ENCODE measurements around the gene TFF1. TPM values are rescaled to one million over a fixed set of nuclear protein-coding genes. Genes with fewer than 3 reads are reported as not detected.

TFF1 gene
- total RNA-seq, 2 donors from 2014 or later = not detected

DNA sequence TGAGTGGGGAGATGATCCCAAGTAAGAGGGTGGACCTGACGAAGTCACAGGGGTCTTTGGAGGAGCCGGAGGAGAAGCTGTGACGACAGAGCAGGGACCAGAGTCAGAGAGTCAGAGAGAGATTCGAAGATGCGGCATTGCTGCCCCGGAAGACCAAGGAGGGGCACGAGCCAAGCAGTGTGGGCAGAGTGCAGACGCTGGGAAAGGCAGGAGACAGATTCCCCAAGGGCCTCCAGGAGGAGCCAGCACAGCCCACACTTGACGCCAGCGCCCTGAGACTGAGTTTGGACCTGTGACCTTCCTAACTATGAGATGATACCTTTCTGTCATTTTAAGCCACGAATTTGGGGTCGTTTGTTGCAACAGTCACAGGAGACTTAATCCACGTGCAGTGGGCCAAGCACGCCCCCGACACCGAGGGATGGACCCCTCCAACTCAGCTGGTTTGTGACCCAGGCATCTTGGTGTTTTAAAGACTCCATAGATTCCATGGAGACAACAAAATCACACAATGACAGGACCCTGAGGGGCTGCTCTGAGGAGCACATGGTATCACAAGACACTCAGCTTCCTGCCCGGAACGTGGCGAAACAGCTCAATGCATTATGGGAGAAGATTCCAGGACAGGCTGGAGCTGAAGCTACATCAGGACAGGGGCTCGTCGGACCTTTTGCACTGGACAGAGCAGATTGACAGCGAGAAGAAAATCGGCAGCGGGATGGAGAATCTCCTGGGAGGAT lies 11.0 kb upstream of the TFF1 start:
- DNase-seq (ENCODE audit: low spot score in 2 of 2) = no peak
- Mint-ChIP-seq H3K36me3 (peaks cover 11 to 22% of the 10 kb centered on the region in 2 donors), H3K27ac (peak overlapping the region in 1 of 2 donors; percentile 71), H3K9me3 (peaks cover 4 to 5% of the 10 kb centered on the region in 2 donors)
- no peak for ATAC-seq

DNA sequence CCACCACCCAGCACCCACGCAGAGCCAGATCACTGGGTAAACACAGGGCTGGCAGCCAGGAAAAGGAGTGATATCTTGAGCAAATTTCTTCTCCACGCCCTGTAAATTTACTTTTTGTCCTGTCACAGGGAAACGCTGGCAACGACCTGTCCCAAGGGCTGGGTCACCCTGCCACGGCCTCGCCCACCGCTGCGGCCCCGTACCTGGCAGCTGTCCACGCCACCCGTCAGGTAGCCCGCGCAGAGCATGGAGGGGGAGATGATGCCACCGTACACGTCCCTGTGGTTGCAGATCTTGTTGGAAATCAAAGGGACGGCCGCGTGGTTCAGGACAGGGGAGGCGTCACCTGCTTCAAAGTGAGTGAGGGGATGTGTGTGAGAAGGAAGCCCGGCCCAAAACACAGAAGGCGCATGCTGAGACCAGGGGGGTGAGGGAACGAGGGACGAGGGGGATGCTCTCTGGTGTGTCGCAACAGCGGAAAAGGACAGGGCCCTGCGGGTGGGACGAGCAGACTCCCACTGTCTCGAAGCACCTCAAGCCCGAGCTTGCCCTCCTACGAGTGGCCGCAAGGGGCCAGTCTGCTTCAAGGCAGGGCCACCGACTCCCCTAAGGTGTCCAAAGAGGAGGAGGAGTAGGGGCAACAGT lies 10.1 kb upstream of the TFF1 start:
- H3K27ac Mint-ChIP-seq = peak overlapping the region in 1 of 2 donors; percentile 71
- DNase-seq (ENCODE audit: low spot score in 2 of 2) (no peak), ATAC-seq (no peak)
- peaks cover 0 to under 1% of the 10 kb centered on the region in 2 donors for H3K9me3 Mint-ChIP-seq
- peaks cover 3 to 21% of the 10 kb centered on the region in 2 donors for H3K36me3 Mint-ChIP-seq

DNA sequence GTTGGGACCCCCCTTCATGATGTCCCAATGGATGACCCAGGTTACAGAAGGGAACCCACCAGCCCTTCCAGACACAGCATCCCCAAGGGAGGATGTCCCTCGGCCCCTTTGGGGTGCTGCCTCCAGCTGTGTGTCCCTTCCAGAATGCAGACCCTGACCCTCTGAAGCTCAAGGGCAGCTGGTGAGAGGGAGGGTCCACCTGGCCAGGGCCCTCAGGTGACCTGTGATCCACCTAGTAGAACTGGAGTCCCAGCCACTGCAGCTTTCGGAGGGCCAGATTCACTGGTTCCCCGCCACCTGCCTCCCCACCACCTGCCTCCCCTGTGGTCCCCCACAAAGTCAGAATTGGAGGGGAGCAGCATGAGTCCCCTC lies 9.6 kb upstream of the TFF1 start:
- no peak for DNase-seq (ENCODE audit: low spot score in 2 of 2)
- peaks cover 0 to 17% of the 10 kb centered on the region in 2 donors for H3K36me3 Mint-ChIP-seq
- peak overlapping the region in 1 of 2 donors; percentile 71 for H3K27ac Mint-ChIP-seq
- no peaks in the 10 kb centered on the region for H3K9me3 Mint-ChIP-seq
- no peak for ATAC-seq

DNA sequence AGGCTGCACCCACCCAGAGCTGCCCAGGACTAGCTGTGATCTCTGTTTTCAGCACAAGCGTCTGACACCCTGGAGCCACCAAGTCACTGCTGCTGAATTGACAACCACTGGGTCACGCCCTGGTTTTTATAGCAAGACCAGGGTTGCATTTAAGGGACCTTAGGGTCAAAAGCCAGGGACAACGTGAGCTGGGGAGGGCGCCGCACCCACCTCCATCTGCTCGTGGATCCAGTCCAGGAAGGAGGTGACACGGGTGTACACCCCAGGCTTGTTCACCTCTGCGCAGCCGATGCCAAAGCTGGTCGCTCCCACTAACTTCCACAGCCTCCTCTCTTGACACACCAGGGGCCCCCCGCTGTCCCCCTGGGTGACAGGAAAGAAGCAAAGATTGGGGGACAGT lies 9.2 kb upstream of the TFF1 start:
- no peaks in the 10 kb centered on the region for H3K9me3 Mint-ChIP-seq
- H3K36me3 Mint-ChIP-seq = peaks cover 0 to 17% of the 10 kb centered on the region in 2 donors
- no peak for ATAC-seq
- DNase-seq (ENCODE audit: low spot score in 2 of 2) = no peak
- peak overlapping the region; percentile 36 to 79 for H3K27ac Mint-ChIP-seq

DNA sequence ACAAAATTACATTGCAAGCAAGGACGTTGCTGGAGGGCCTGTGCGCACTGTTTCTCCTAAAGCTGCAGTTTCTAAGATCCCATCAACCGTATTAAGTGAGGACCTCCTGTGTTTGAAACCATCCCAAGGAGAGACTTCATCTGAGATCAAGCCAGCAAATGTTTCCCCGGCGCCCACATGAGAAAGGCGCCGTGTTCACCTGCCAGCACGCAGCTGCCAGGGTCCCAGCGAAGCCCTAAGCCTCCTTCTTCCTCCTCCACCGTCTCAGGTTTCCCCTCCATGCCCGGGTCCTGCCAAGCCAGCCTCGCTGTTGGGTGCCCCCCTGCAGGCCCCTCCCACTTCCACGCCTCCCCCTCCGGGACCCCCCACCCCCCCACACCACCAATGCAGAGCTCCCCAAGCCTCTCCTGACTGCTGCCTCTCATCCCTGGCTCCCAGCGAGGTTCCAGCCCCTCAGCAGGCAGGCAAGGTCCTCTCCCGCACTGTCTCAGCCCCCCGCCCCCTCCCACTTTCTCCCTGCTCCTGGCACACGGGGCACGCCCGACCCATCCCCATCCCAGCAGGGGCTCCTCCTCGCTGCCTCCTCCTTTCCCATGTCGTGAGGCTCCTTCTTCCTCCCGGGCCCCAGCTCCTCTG lies 8.6 kb upstream of the TFF1 start:
- Mint-ChIP-seq H3K9me3 (no peaks in the 10 kb centered on the region), H3K27ac (peak overlapping the region; percentile 36 to 79), H3K36me3 (peaks cover 0 to 17% of the 10 kb centered on the region in 2 donors)
- ATAC-seq = peak in 1 of 2 donors; percentile 23
- no peak for DNase-seq (ENCODE audit: low spot score in 2 of 2)

DNA sequence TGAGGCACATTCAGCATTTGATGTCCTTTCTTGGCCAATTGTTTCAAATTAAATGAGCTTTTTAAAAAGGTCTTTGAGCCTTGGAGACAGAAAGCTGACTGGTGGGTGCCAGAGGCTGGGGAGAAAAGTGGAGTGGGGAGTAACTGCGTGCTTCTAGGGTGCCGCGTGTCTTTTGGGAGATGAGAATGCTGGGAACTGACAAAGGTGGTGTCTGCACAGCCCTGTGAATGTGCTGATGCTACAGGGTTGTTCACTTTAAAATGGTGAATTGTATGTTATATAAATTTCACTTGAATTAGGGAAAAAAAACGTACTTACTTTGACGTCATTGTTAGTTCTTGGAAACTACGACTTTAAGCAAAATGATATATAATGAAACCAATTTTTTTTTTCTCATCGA lies 8.1 kb upstream of the TFF1 start:
- DNase-seq (ENCODE audit: low spot score in 2 of 2) (no peak), ATAC-seq (peak in 1 of 2 donors; percentile 24)
- peak overlapping the region in 1 of 2 donors; percentile 79 for H3K27ac Mint-ChIP-seq
- H3K36me3 Mint-ChIP-seq = peaks cover 0 to 17% of the 10 kb centered on the region in 2 donors
- no peaks in the 10 kb centered on the region for H3K9me3 Mint-ChIP-seq

DNA sequence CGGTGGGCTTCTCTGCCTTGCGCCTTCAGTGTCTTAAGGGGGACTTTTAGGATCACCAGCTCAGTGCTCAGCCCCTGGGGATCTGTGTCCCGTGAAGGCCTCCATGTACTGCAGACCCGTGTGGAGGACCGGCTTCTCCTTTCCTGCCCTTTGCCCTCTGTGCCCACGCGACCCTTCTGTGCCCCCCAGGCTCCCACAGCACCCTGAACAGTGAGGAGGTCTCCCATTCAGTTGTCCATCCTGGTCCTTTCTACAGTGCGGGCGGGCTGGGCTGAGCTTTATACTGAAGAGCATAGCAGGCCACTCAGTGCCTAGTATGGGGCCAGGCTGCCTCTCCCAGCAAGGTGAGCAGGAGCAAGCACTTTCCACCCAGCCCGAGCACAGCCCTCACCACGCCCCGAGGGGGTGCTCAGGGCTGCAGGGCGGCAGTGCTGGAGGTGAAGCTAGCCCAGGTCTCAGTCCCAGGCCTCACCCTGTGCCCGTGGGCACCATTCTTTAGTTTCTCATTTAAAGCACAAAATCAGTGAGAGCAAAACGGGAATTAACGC lies 7.6 kb upstream of the TFF1 start:
- Mint-ChIP-seq H3K27ac (peak overlapping the region in 1 of 2 donors; percentile 79), H3K9me3 (no peaks in the 10 kb centered on the region), H3K36me3 (peaks cover 0 to 17% of the 10 kb centered on the region in 2 donors)
- DNase-seq (ENCODE audit: low spot score in 2 of 2) = no peak
- no peak for ATAC-seq

DNA sequence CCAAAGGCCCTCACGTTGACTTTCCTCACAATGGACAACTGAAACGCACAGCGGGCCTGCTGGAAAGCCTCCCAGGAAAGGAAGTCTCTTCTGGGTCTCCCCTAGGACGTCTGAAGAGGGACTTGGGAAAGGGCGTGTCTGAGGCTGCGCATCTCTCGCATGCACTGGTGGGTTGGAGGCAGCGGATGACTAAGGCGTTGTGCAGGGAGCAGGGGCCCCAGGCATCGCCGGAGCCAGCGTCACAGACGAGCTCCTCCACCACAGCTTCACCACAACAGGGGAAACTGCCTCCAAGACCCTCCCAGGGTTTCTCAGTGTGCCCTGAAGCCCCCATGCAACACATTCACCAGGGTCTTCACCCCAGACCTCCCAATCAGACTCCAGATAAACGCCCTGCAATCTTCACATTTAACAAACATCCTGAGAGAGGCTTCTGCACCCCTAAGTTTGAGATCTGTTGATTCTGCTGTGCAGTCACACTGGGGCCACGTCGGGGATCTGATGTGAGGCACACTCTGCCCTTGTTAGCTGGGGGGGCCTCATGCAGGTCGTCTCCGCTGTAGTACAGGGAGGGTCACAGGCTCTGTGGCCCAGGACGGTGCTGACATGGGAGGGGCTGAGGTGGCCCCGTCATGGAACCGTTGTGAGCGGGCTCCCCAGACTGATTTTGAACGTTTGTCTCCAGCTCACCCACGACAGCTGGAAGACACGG lies 7.0 kb upstream of the TFF1 start:
- H3K27ac Mint-ChIP-seq = peak overlapping the region; percentile 40 to 79
- no peak for DNase-seq (ENCODE audit: low spot score in 2 of 2)
- peaks cover 0 to 17% of the 10 kb centered on the region in 2 donors for H3K36me3 Mint-ChIP-seq
- ATAC-seq = peak; percentile 47 to 65
- H3K9me3 Mint-ChIP-seq = no peaks in the 10 kb centered on the region

DNA sequence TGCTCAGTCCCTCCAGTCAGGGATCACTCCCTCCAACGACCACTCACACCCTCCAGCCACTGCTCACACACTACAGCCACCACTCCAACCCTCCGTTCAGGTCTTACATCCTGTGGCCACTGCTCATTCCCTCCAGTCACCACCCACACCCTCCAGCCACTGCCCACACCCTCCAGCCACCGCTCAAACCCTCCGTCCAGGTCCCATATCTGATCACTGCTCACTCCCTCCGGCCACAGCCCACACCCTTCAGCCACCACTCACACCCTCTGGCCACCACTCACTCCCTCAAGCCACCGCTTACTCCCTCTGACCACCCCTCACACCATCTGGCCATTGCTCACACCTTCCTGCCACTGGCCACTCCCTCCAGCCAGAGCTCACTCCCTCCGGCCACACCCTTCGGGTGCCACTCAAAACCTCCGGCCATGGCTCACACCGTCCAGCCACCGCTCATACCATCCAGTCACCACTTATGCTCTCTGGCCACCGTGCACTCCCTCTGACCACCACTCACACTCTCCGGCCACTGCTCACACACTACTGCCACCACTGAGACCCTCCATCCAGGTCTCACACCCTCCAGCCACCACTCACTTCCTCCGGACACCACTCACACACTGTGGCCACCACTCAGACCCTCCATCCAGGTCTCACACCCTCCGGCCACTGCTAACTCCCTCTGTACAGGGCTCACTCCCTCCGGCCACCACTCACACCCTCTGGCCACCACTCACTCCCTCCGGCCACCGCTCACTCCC lies 4.7 kb upstream of the TFF1 start:
- peak overlapping the region; percentile 79 to 87 for H3K27ac Mint-ChIP-seq
- DNase-seq (ENCODE audit: low spot score in 2 of 2) (no peak), ATAC-seq (no peak)
- H3K9me3 Mint-ChIP-seq = no peaks in the 10 kb centered on the region
- H3K36me3 Mint-ChIP-seq = peaks cover 0 to 8% of the 10 kb centered on the region in 2 donors

DNA sequence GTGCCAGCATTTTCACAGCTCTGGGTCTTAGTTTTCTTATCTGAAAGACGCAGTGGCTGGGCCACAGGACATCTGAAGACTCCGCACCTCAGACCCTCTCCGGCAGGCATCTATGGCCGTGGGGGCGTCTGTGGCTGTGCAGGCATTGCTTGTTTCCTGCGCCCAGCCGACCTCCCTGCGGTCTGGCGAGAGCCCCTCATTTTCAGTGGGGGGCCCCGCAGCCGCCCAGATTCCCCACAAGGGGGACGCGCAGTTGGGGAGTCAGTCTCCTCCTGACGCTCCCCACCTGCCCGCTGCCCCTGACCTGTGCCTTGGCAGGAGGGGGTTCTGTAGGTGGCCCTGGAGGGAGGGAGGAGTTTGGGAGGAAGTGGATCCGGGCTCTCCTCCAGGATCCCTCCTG lies 3.5 kb upstream of the TFF1 start:
- DNase-seq (ENCODE audit: low spot score in 2 of 2) = no peak
- peak overlapping the region in 1 of 2 donors; percentile 79 for H3K27ac Mint-ChIP-seq

DNA sequence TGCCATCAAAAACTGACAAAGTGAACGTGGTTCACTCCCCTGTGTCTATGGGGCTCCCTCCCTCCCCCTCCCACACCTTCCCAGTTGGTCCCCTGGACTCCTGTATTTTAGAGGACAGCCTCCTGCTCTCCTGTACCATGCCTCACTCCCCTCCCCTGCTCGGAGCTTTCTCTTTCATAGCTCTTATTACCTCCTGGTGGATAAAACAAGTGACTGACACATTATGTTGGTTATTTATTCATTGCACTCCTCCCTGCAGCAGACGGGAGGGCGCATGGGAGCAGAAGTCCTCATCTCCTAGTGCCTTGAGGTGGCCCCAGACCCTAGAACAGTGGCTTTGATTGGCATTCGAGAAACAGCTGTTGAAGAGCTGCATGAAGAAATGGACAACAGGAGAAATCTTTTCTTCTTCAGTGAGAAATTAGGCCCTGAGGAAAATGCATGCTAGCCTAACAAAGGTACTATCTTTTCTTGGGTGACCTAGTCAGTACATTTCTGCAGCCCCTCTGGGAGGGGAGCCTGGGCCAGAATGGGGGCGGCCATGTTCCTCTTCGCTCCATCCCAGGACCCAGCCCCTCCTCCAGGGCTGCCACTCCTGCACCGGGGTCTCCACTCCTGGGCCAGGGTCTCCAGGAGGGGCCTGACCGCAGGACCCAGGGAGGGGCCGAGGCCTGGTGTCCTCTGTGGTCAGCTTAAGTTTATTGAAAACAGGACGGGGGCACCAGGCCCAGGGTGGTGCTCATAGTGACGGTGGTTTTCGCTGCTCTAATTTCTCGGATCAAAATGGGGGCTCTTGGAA lies 1.2 kb upstream of the TFF1 start:
- ATAC-seq = no peak
- H3K9me3 Mint-ChIP-seq = no peaks in the 10 kb centered on the region

More for the DNA sequence above, 3.5 kb upstream of the TFF1 start:
- H3K36me3 Mint-ChIP-seq = peaks cover 0 to 8% of the 10 kb centered on the region in 2 donors
- H3K9me3 Mint-ChIP-seq = no peaks in the 10 kb centered on the region
- ATAC-seq = no peak

DNA sequence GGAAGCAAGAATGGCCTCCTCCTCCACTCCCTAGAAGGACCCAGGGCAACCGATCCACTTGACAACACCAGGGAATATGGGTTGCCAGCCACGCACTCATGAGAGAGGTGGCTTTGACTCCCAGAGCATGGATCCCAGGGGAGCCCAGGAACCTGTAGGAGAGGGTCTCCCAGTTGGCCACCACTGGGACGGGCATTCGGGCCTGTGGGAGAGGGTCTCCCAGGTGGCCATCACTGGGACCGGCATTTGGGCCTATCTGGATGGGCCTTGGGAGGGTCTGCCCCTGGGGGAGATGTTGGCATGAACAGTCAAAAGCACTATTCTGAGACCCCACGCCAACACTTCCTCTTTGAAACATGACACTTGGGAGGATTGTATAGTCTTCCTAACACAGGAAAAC lies 565 bp downstream of the TFF1 start:
- Mint-ChIP-seq H3K36me3 (no peaks in the 10 kb centered on the region), H3K27ac (no peak overlapping the region), H3K9me3 (no peaks in the 10 kb centered on the region)
- DNase-seq (ENCODE audit: low spot score in 2 of 2) = no peak
- no peak for ATAC-seq

More for the DNA sequence above, 1.2 kb upstream of the TFF1 start:
- Mint-ChIP-seq H3K36me3 (peaks cover 0 to 8% of the 10 kb centered on the region in 2 donors), H3K27ac (peak overlapping the region in 1 of 2 donors; percentile 87)
- DNase-seq (ENCODE audit: low spot score in 2 of 2) = no peak

DNA sequence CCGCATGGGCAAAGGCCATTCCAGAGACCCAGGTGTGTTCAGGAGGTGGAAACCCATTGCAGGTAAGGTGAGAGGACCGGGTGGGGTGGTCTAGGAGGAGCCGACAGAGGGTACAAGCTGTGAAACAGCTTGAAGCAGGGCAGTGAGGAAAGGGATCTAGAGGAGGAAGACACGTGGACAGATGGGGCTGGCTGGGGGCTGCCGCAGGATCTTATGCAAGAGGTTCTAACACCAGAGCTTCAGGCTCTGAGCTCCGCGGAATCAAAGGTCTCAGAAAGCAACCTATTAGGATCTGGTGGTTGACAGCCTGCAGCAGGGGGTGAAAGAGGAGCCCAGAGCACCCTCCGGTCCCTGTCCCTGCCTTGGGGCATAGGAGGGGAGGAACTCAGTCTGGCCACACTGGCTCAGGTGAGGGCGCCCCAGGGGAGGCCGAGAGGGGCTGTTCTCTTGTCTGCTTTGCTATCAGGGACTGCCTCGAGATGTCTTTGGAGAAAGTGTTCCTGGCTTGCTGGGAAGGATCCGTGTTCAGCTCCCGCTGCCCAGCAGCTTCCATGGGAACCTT lies 1.9 kb downstream of the TFF1 start:
- DNase-seq (ENCODE audit: low spot score in 2 of 2) (no peak), ATAC-seq (no peak)

DNA sequence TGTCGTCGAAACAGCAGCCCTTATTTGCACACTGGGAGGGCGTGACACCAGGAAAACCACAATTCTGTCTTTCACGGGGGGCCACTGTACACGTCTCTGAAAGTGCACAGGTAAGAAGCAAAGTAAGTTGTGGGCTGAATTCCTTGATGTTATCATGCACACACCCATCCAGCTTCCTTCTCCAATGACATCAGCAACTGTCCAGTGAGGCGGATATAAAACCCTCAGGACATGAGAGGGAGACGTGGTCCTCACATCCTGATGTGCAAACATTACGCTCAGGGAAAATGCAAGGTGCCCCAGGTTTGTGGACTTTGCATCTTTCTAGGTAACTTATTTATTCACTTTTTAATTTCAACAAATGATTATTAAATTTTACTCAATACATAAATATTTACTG lies 3.0 kb downstream of the TFF1 start:
- no peak overlapping the region for H3K27ac Mint-ChIP-seq
- ATAC-seq = no peak
- no peak for DNase-seq (ENCODE audit: low spot score in 2 of 2)
- H3K36me3 Mint-ChIP-seq = no peaks in the 10 kb centered on the region
- no peaks in the 10 kb centered on the region for H3K9me3 Mint-ChIP-seq

More for the DNA sequence above, 1.9 kb downstream of the TFF1 start:
- Mint-ChIP-seq H3K36me3 (no peaks in the 10 kb centered on the region), H3K9me3 (no peaks in the 10 kb centered on the region), H3K27ac (no peak overlapping the region)

DNA sequence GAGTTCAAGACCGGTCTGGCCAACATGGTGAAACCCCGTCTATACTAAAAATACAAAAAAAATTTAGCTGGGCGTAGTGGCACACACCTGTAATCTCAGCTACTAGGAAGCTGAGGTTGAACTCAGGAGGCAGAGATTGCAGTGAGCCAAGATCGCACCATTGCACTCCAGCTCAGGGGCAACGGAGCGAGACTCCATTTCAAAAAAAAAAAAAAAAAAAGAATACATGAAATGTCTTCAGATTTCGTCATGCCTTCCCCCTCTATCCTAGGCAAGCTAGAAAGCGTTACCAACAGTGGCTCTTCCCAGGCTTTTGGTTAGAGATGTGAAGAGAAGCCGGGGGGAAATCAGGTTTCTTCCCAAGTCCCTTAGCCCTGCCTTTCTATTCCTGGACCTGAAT lies 3.6 kb downstream of the TFF1 start:
- H3K36me3 Mint-ChIP-seq = no peaks in the 10 kb centered on the region
- no peak overlapping the region for H3K27ac Mint-ChIP-seq
- ATAC-seq = no peak
- no peaks in the 10 kb centered on the region for H3K9me3 Mint-ChIP-seq
- DNase-seq (ENCODE audit: low spot score in 2 of 2) = no peak

Data from activated naive CD4-positive, alpha-beta T cell treated with anti-CD3 and anti-CD28 coated beads, Interleukin-2, amount 50 U/mL, for 72 hours (primary cell).